Smooth muscle cell (in vitro differentiated cells): ENCODE measurements around the gene CEP131. TPM values are rescaled to one million over a fixed set of nuclear protein-coding genes. Genes with fewer than 3 reads are reported as not detected.

Experiments
- DNase-seq: peaks from one replicate; lab custom pipeline; 2025; ENCODE audit not compliant: unreplicated experiment; lab: John Stamatoyannopoulos, UW
- H2AFZ ChIP-seq: fragments of 200-600 bp; sonication (generic); 2 replicates; pipeline ENCODE4 v1.6.0; 2016; ENCODE audit warnings: antibody characterized with exemption, low read depth, mild to moderate bottlenecking
- H3F3A ChIP-seq: fragments of 200-600 bp; sonication (generic); 2 replicates; pipeline ENCODE4 v1.6.0; 2017; ENCODE audit warnings: antibody characterized with exemption, low read depth
- H3K27ac ChIP-seq: fragments of 200-600 bp; sonication (generic); 2 replicates; pipeline ENCODE4 v1.5.1; 2016; ENCODE audit warnings: low read depth, mild to moderate bottlenecking
- H3K27me3 ChIP-seq: fragments of 200-600 bp; sonication (generic); 2 replicates; pipeline ENCODE4 v1.6.1; 2016; ENCODE audit warnings: low read depth, mild to moderate bottlenecking
- H3K36me3 ChIP-seq: fragments of 200-600 bp; sonication (generic); 2 replicates; pipeline ENCODE4 v1.5.1; 2016; ENCODE audit warnings: low read depth
- H3K4me1 ChIP-seq: fragments of 200-600 bp; sonication (generic); 2 replicates; pipeline ENCODE4 v1.5.1; 2016; ENCODE audit warnings: low read depth
- H3K4me2 ChIP-seq: fragments of 200-600 bp; sonication (generic); 2 replicates; pipeline ENCODE4 v1.6.0; 2016; ENCODE audit warnings: mild to moderate bottlenecking
- H3K4me3 ChIP-seq: fragments of 200-600 bp; sonication (generic); 2 replicates; pipeline ENCODE4 v1.5.1; 2016; ENCODE audit warnings: mild to moderate bottlenecking
- H3K79me2 ChIP-seq: fragments of 200-600 bp; sonication (generic); 2 replicates; pipeline ENCODE4 v1.6.0; 2016; ENCODE audit warnings: low read depth, mild to moderate bottlenecking
- H3K9ac ChIP-seq: fragments of 200-600 bp; sonication (generic); 2 replicates; pipeline ENCODE4 v1.6.0; 2016; ENCODE audit warnings: low read depth
- H3K9me3 ChIP-seq: fragments of 200-600 bp; sonication (generic); replicated peaks from 2 replicates; pipeline ENCODE4 v1.5.1; 2016; ENCODE audit warnings: low read depth
- H4K20me1 ChIP-seq: fragments of 200-600 bp; sonication (generic); 2 replicates; pipeline ENCODE4 v1.6.0; 2016; ENCODE audit warnings: low read depth
- CTCF ChIP-seq: fragments of 200-600 bp; sonication (generic); IDR thresholded peaks from 2 replicates; pipeline ENCODE4 v1.5.1; 2017; ENCODE audit warnings: borderline replicate concordance, mild to moderate bottlenecking, antibody characterized with exemption; ENCODE audit not compliant: insufficient read depth, poor library complexity, severe bottlenecking
- WGBS: methylation state at CpG from one replicate; pipeline ENCODE4 v1.1.7; 2016; ENCODE audit warnings: low lambda C conversion rate; 5-methylcytosine and 5-hydroxymethylcytosine counted together
- polyA plus RNA-seq: library from polyadenylated mRNA; unstranded; fragments of >200 nt; fragmentation: Nextera tagmentation; extraction: Ambion mirVana; gene quantifications from 2 replicates; pipeline ENCODE4 v1.2.1, GENCODE V29; 2016
- total RNA-seq: library from RNA; depleted of rRNA; stranded (reverse); fragments of >200 nt; gene quantifications from 2 replicates; pipeline ENCODE4 v1.2.3, GENCODE V29; 2014

Gene CEP131
- total and polyA plus RNA-seq, 2 experiments from 2014 or later = 3.0 to 13.4 TPM

GRCh38 chr17:81190591-81190990, 32.2 kb downstream of the CEP131 start:
- no peak overlapping the region for H3K27ac ChIP-seq

GRCh38 chr17:81189670-81190530, 32.9 kb downstream of the CEP131 start:
- Histone ChIP-seq H3K4me2 (no peak overlapping the region), H3K79me2 (no peaks in the 10 kb centered on the region), H3K9me3 (no peaks in the 10 kb centered on the region), H3K9ac (no peak overlapping the region), H3K4me3 (no peak overlapping the region), H3K27me3 (no peaks in the 10 kb centered on the region), H3F3A (no peaks in the 10 kb centered on the region), H4K20me1 (no peaks in the 10 kb centered on the region), H3K36me3 (no peaks in the 10 kb centered on the region), H3K4me1 (no peaks in the 10 kb centered on the region), H2AFZ (no peak overlapping the region), H3K27ac (no peak overlapping the region)
- WGBS = 93% methylated on average over 27 of the region's 27 CpGs
- no peak for DNase-seq
- no peak for TF ChIP-seq CTCF

More at GRCh38 chr17:81190591-81190990, 32.2 kb downstream of the CEP131 start:
- no peak for DNase-seq
- no peak overlapping the region for H3K9ac ChIP-seq
- no peaks in the 10 kb centered on the region for H3K9me3 ChIP-seq
- no peaks in the 10 kb centered on the region for H4K20me1 ChIP-seq
- H3K4me3 ChIP-seq = no peak overlapping the region
- no peaks in the 10 kb centered on the region for H3F3A ChIP-seq
- H3K4me1 ChIP-seq = no peaks in the 10 kb centered on the region
- TF ChIP-seq CTCF = no peak
- no peaks in the 10 kb centered on the region for H3K27me3 ChIP-seq
- no peak overlapping the region for H2AFZ ChIP-seq
- no peaks in the 10 kb centered on the region for H3K36me3 ChIP-seq
- H3K4me2 ChIP-seq = no peak overlapping the region
- H3K79me2 ChIP-seq = no peaks in the 10 kb centered on the region
- WGBS = 97% methylated on average over 28 of the region's 28 CpGs

GRCh38 chr17:81189016-81189415, 33.7 kb downstream of the CEP131 start:
- no peaks in the 10 kb centered on the region for H4K20me1 ChIP-seq
- no peaks in the 10 kb centered on the region for H3K36me3 ChIP-seq
- TF ChIP-seq CTCF = no peak
- no peak overlapping the region for H3K27ac ChIP-seq
- no peaks in the 10 kb centered on the region for H3K9me3 ChIP-seq
- DNase-seq = no peak
- H3K4me3 ChIP-seq = no peak overlapping the region
- no peak overlapping the region for H2AFZ ChIP-seq
- H3F3A ChIP-seq = no peaks in the 10 kb centered on the region
- H3K4me2 ChIP-seq = no peak overlapping the region
- 96% methylated on average over 7 of the region's 7 CpGs for WGBS
- no peaks in the 10 kb centered on the region for H3K4me1 ChIP-seq
- H3K79me2 ChIP-seq = no peaks in the 10 kb centered on the region
- no peaks in the 10 kb centered on the region for H3K27me3 ChIP-seq
- no peak overlapping the region for H3K9ac ChIP-seq

GRCh38 chr17:81188491-81188840, 34.3 kb downstream of the CEP131 start:
- no peaks in the 10 kb centered on the region for H3K4me1 ChIP-seq
- no peak for DNase-seq

More at GRCh38 chr17:81188491-81188840, 34.3 kb downstream of the CEP131 start:
- Histone ChIP-seq H3K4me3 (no peak overlapping the region), H3K79me2 (no peaks in the 10 kb centered on the region), H3K9me3 (no peaks in the 10 kb centered on the region), H2AFZ (no peak overlapping the region), H4K20me1 (no peaks in the 10 kb centered on the region), H3K27ac (no peak overlapping the region), H3K9ac (no peak overlapping the region), H3K36me3 (no peaks in the 10 kb centered on the region), H3K27me3 (no peaks in the 10 kb centered on the region), H3K4me2 (no peak overlapping the region), H3F3A (no peaks in the 10 kb centered on the region)
- WGBS = 98% methylated on average over 12 of the region's 12 CpGs
- no peak for TF ChIP-seq CTCF
